Stimulated activated CD8-positive, alpha-beta memory T cell treated with anti-CD3 and anti-CD28 coated beads, Interleukin-4, amount 100 ng/mL, for 1 hour (primary cell): ENCODE results near the gene ELOVL6.

ENCODE experiments used
- DNase-seq, 2 donors: peaks; one replicate each; pipeline ENCODE4 v3.0.0-alpha.2; 2020; ENCODE audit warnings: low read depth in 2 of 2, low spot score in 1 of 2

Gene ELOVL6

GRCh38 chr4:110129544-110129943 is 68.9 kb downstream of the ELOVL6 start:
- DNase-seq = no peak

GRCh38 chr4:110128472-110128919 is 69.9 kb downstream of the ELOVL6 start:
- no peak for DNase-seq

- DNase-seq = no peak
These were observed 70.4 kb downstream of the ELOVL6 start for GRCh38 chr4:110128029-110128428.

GRCh38 chr4:110124711-110125110 is 73.7 kb downstream of the ELOVL6 start:
- DNase-seq = no peak

GRCh38 chr4:110122201-110122600 is 76.2 kb downstream of the ELOVL6 start:
- DNase-seq = no peak

- no peak for DNase-seq
These were observed 77.9 kb downstream of the ELOVL6 start for GRCh38 chr4:110120506-110120905.

DNA sequence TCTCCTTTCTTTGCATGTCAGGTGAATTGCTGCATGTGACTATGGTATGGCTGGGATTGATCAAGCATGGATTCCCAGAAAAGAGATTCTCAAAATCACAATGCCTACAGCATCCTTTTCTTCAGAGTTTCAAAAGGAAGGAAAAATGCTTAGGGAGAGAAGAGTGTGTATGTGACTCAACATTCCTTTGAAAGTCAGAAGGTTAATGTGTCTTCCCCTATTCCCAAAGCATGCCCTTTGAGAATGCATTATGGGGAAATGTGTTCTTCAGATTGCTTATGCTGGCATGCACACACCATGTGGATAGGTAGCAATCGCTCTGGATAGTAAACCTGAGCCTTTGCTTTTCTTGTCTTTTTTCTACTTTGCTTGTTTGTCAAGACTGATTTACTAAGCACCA is 78.5 kb downstream of the ELOVL6 start:
- DNase-seq = no peak

DNA sequence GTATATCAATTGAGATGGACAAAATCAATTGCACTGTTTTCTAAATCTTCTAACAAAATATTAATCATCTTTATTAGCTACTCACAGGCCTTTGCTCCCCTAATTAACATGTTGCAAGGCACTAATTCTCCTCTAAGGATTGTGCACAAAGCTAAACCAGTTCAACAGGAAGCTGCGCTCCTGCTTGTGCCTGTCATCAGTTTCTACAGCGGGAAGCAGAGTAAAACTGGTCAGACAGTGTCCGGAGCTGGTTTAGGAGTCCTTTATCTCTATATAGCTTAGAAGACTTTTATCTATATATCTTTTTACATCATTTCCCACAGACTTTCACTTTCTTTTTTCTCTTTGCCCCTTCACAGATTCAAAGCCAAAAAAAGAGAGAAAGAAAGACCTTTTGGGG is 79.1 kb downstream of the ELOVL6 start:
- DNase-seq = no peak

- no peak for DNase-seq
These were observed 86.4 kb downstream of the ELOVL6 start for GRCh38 chr4:110112056-110112455.

DNA sequence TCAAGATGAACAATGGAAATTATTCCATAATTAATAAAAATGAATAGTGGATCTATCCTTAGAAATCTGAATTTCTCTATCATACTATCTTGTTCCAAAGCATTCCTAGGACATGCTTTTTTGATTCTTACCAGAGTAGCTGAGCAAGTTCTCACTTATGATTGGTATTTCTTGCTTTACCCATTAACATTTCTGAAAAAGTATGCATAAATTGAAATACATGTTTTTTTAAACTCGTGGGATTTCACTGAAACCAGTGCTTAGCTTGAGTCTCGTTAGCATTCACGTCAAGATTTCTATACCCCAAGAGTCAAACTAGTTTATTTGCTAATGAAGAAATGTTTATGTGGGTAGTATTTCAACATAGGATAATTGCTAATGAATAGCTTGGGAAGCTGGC is 89.0 kb downstream of the ELOVL6 start:
- DNase-seq = no peak

GRCh38 chr4:110108960-110109359 is 89.5 kb downstream of the ELOVL6 start:
- no peak for DNase-seq

DNA sequence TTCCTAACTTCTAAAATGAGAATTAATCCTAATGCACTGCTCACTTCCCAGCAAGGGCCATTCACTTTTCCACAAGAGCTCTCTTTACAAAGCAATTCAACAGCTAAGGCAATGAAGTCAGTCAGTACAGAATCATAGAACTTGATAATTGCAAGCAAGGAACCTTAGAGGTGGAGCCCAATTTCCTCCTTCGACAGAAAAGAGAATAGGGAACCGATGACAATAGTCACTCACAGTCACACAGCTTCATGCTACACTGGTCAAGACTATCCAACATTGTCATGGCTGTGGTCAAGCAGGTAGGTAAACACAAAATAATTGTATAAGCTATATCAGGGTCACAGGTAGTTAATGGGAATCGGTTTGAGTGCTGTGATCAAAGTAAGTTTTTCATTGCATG is 90.0 kb downstream of the ELOVL6 start:
- DNase-seq = no peak

DNA sequence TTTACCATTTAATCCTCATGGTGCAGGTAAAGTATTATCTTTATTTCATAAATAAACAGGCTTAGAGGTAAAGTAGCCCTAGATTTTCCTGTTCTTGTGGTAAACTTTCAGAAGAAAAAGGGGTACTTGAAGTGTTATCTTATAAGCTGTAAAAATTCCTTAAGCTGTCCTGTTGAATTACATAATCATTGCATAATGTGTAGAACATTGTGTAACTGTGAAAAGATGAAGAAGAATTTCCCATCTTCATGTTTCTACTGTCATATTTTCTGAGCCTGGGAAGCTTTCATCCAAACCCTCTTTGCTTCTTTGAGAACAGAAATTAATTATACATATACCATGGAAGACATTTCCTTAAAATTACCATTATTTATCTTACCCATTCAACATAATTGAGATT is 90.5 kb downstream of the ELOVL6 start:
- no peak for DNase-seq

- DNase-seq = no peak
These were observed 91.5 kb downstream of the ELOVL6 start for GRCh38 chr4:110106931-110107296.

DNA sequence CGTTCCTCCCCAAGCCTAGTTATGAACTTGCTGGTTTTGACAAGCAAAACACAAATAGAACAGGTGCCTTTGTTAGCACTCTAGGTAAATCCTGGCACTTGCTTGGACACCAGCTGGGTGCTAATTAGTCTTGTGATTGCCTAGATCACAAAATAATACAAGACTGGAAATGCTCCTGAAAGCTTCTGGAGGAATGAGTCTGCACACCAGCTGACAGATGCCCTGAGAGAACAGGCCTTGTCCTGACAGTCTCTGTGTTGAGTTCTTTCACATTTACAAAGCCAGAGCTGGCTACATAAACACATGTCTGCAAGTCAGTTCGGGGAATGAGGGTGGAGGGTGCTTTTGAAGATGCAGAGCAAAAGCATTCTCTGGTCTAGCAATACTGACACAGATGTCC is 93.8 kb downstream of the ELOVL6 start:
- no peak for DNase-seq

DNA sequence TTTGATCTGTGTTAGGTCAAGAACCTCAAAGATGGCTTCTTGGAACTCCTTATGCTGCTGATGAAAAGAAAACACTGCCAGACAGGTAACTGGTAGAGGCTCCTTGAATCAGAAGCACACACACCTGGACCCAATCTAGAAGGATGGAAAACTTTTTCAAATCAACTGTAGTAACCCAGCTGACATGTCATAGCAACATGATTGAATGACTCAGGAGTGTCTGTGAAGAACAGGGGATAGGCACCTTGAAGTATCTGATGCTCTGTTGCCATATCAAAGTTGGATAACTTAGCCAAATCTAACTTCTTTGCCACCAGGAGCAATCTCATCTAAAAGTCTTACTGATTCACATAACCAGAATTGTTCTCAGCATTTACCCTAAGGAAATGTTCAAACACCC is 98.8 kb downstream of the ELOVL6 start:
- no peak for DNase-seq

DNA sequence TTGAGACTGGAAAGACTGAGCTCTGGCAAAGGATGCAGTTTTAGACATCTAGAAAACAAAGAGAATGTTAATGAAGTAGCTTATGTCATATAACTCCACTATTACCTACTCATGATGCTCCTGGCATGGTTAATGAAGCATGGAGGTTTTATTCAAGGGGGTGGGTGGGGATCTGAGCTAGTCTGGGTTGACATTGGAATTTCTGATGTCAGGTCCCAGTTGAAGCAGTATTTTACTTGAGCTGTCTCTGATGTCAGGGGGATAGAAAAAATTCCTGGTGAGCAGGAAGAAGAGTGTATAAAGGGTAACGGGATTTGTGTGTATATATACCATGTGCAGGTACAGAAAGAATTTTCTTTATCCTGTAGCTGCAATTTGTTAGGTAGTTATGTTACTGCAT is 102.0 kb downstream of the ELOVL6 start:
- no peak for DNase-seq

- DNase-seq = no peak
These were observed 105.8 kb downstream of the ELOVL6 start for GRCh38 chr4:110092646-110093045.

- DNase-seq = no peak
These were observed 106.8 kb downstream of the ELOVL6 start for GRCh38 chr4:110091434-110092140.

GRCh38 chr4:110088670-110089069 is 109.7 kb downstream of the ELOVL6 start:
- no peak for DNase-seq

DNA sequence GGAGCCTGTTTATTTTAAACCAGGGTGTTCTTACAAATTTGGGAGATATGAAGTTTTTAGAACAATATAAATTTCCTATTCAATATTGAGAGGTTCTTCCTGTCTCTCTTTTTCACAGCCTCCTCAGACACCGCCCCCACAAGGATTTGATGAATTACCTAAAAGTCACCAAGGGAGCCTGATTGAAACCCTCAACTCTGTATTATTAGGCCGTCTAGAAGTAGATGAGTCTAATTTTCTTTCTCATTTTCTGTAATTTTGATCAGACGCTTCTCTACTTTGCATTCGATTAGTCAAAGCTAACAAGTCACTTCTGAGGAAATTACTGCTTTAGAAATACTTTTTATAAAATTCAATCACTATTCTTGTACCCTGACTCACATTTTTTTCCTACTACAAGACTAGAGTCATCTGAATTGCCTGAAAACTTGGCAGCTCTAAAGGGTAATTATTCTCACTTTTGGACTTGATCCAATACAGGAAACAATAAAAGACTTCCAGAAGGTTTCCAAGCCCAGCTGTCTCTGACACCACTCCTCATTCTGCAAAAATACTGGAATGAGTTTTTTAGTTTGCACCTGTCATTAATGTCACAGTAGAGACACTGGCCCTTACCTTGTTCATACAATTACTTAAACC is 111.2 kb downstream of the ELOVL6 start:
- DNase-seq = no peak

DNA sequence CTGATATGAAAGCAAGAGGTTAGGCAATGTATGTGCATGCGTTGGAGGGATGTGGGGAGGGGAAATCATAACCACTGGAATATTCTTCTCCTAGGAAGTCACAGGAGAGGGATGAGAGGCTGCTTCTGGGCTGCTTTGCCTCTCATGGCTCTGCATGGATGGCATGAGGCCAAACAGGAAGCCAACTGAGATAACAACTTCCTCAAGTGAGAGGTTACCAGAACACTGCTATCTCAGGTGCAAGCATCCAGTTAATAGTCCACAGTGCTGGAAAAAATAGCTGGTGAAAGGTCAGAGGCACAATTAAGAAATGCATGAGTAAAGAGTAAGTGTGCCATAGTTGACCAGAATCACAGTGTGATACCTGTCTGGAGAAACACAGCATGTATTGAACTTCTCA is 113.3 kb downstream of the ELOVL6 start:
- no peak for DNase-seq

- no peak for DNase-seq
These were observed 114.3 kb downstream of the ELOVL6 start for GRCh38 chr4:110084154-110084553.
